Mesendoderm (in vitro differentiated cells): ENCODE data around the gene KLK8.
"Not testable (repeated sequence)": the region's sequence is repeated elsewhere in the genome, so short reads cannot be mapped to it uniquely, and the experiment has no call there.

ENCODE experiments used
- DNase-seq: peaks from one replicate; pipeline ENCODE4 v3.0.0; 2013
- H2AK5ac ChIP-seq: 2 replicates; pipeline ENCODE4 v1.6.1; 2013; ENCODE audit warnings: low read length, inconsistent platforms
- H2BK120ac ChIP-seq: 2 replicates; pipeline ENCODE4 v1.6.1; 2013; ENCODE audit warnings: low read depth, mild to moderate bottlenecking, low read length, moderate library complexity, mixed read lengths
- H2BK15ac ChIP-seq: replicated peaks from 2 replicates; pipeline ENCODE4 v1.6.1; 2013; ENCODE audit warnings: low read depth, mild to moderate bottlenecking, moderate library complexity
- H2BK5ac ChIP-seq: 2 replicates; pipeline ENCODE4 v1.6.1; 2013; ENCODE audit warnings: low read length, inconsistent platforms
- H3K18ac ChIP-seq: 2 replicates; pipeline ENCODE4 v1.6.1; 2013; ENCODE audit warnings: mild to moderate bottlenecking, low read length, mixed read lengths
- H3K23ac ChIP-seq: one replicate; pipeline ENCODE4 v1.6.1; 2013; ENCODE audit warnings: low read length
- H3K27ac ChIP-seq: 2 replicates; pipeline ENCODE4 v1.5.1; 2013; ENCODE audit warnings: low read depth, mild to moderate bottlenecking, inconsistent platforms, low read length, moderate library complexity
- H3K27me3 ChIP-seq: 2 replicates; pipeline ENCODE4 v1.6.1; 2013; ENCODE audit warnings: low read length, control low read depth, mild to moderate bottlenecking, inconsistent platforms; ENCODE audit not compliant: insufficient read depth, poor library complexity
- H3K36me3 ChIP-seq: 2 replicates; pipeline ENCODE4 v1.6.1; 2013; ENCODE audit warnings: low read length, inconsistent platforms; ENCODE audit not compliant: control insufficient read depth, insufficient read depth
- H3K4ac ChIP-seq: one replicate; pipeline ENCODE4 v1.6.1; 2013; ENCODE audit warnings: low read depth, mild to moderate bottlenecking, low read length, moderate library complexity
- H3K4me1 ChIP-seq: 2 replicates; pipeline ENCODE4 v1.6.1; 2013; ENCODE audit warnings: low read depth, low read length, inconsistent platforms; ENCODE audit not compliant: control insufficient read depth
- H3K4me2 ChIP-seq: 2 replicates; pipeline ENCODE4 v1.6.1; 2013; ENCODE audit warnings: low read length
- H3K4me3 ChIP-seq: 2 replicates; pipeline ENCODE4 v1.5.1; 2013; ENCODE audit warnings: mild to moderate bottlenecking, low read length
- H3K56ac ChIP-seq: one replicate; pipeline ENCODE4 v1.6.1; 2013; ENCODE audit warnings: low read length
- H3K79me1 ChIP-seq: 2 replicates; pipeline ENCODE4 v1.6.1; 2013; ENCODE audit warnings: low read length, inconsistent platforms
- H3K79me2 ChIP-seq: 2 replicates; pipeline ENCODE4 v1.6.1; 2013; ENCODE audit warnings: mild to moderate bottlenecking, low read length; ENCODE audit not compliant: control insufficient read depth, insufficient read depth
- H3K9ac ChIP-seq: 2 replicates; pipeline ENCODE4 v1.6.1; 2013; ENCODE audit warnings: low read length, inconsistent platforms
- H4K5ac ChIP-seq: one replicate; pipeline ENCODE4 v1.6.1; 2013; ENCODE audit warnings: low read length
- H4K8ac ChIP-seq: one replicate; pipeline ENCODE4 v1.6.1; 2013; ENCODE audit warnings: low read depth, mild to moderate bottlenecking, control low read depth, low read length, moderate library complexity
- WGBS: extraction: QIAGEN DNeasy Blood & Tissue Kit; methylation state at CpG from one replicate; pipeline ENCODE4 v1.1.7; 2013; ENCODE audit warnings: low lambda C conversion rate, missing lambda C conversion rate; ENCODE audit not compliant: insufficient coverage; ENCODE audit errors: extremely low coverage; 5-methylcytosine and 5-hydroxymethylcytosine counted together

Gene KLK8

GRCh38 chr19:50969810-50970209 is 31.6 kb downstream of the KLK8 start:
- not testable (repeated sequence) for H3K4me2 ChIP-seq, H3K79me2 ChIP-seq, H2AK5ac ChIP-seq, H3K9ac ChIP-seq, H3K56ac ChIP-seq, H3K36me3 ChIP-seq, H2BK120ac ChIP-seq, H3K27ac ChIP-seq, H3K27me3 ChIP-seq, H3K23ac ChIP-seq, H4K5ac ChIP-seq, H3K4me3 ChIP-seq, H3K79me1 ChIP-seq, H2BK15ac ChIP-seq, H2BK5ac ChIP-seq, H3K18ac ChIP-seq, H4K8ac ChIP-seq, H3K4ac ChIP-seq, H3K4me1 ChIP-seq, DNase-seq
- whole genome bisulfite sequencing = no CpG with 5 or more reads among the region's 3 CpGs

- H3K79me1 ChIP-seq = no peaks in the 10 kb centered on the region
- WGBS = no CpG with 5 or more reads among the region's 19 CpGs
- DNase-seq = no peak
- H3K4me2 ChIP-seq = no peak within 1 kb of the TSS
- H3K18ac ChIP-seq = no peak within 1 kb of the TSS
- H3K36me3 ChIP-seq = no peaks in the 10 kb centered on the region
- no peak within 1 kb of the TSS for H3K56ac ChIP-seq
- no peaks in the 10 kb centered on the region for H3K79me2 ChIP-seq
- no peak within 1 kb of the TSS for H2BK5ac ChIP-seq
- no peak within 1 kb of the TSS for H3K9ac ChIP-seq
- no peak within 1 kb of the TSS for H3K4ac ChIP-seq
- no peaks in the 10 kb centered on the region for H3K27me3 ChIP-seq
- no peak within 1 kb of the TSS for H2AK5ac ChIP-seq
- H4K8ac ChIP-seq = no peak within 1 kb of the TSS
- H4K5ac ChIP-seq = no peak within 1 kb of the TSS
- H3K4me3 ChIP-seq = no peak within 1 kb of the TSS
- no peak within 1 kb of the TSS for H2BK120ac ChIP-seq
- H3K27ac ChIP-seq = no peak within 1 kb of the TSS
- H3K4me1 ChIP-seq = peaks cover 2% of the 10 kb centered on the region
- no peak within 1 kb of the TSS for H2BK15ac ChIP-seq
- no peak within 1 kb of the TSS for H3K23ac ChIP-seq
These were observed 32.0 kb downstream of the KLK8 start, which contains the start of gene KLK6 for GRCh38 chr19:50969413-50969760. TSS of gene KLK6 (minus strand) at chr19:50969591. CDS start at chr19:50968104, 1,487 bp downstream.

- Histone ChIP-seq H3K27me3 (no peaks in the 10 kb centered on the region), H3K18ac (no peak overlapping the region), H2BK120ac (no peak overlapping the region), H3K9ac (no peak overlapping the region), H3K4ac (no peak overlapping the region), H3K4me2 (no peak overlapping the region), H3K4me1 (peaks cover 2% of the 10 kb centered on the region), H3K56ac (no peak overlapping the region), H3K27ac (no peak overlapping the region), H3K79me2 (no peaks in the 10 kb centered on the region), H3K4me3 (no peak overlapping the region), H4K8ac (no peak overlapping the region), H3K23ac (no peak overlapping the region), H2BK5ac (no peak overlapping the region), H3K79me1 (no peaks in the 10 kb centered on the region), H2BK15ac (no peak overlapping the region), H3K36me3 (no peaks in the 10 kb centered on the region), H2AK5ac (no peak overlapping the region), H4K5ac (no peak overlapping the region)
- no peak for DNase-seq
- no CpG with 5 or more reads among the region's 7 CpGs for WGBS
These were observed 32.5 kb downstream of the KLK8 start for GRCh38 chr19:50968716-50969412.

- Histone ChIP-seq H3K79me1 (no peaks in the 10 kb centered on the region), H3K4me1 (peaks cover 2% of the 10 kb centered on the region)
These were observed 33.3 kb downstream of the KLK8 start for GRCh38 chr19:50967929-50968715.

GRCh38 chr19:50964266-50964665 is 37.1 kb downstream of the KLK8 start:
- no peak overlapping the region for H3K9ac ChIP-seq
- no peak overlapping the region for H3K4ac ChIP-seq
- no peaks in the 10 kb centered on the region for H3K79me2 ChIP-seq
- no peak overlapping the region for H3K18ac ChIP-seq
- no peak overlapping the region for H2BK5ac ChIP-seq
- H3K23ac ChIP-seq = no peak overlapping the region
- no peak overlapping the region for H2BK15ac ChIP-seq
- H3K4me2 ChIP-seq = no peak overlapping the region
- H3K56ac ChIP-seq = no peak overlapping the region
- no CpG with 5 or more reads among the region's 3 CpGs for WGBS
- H3K36me3 ChIP-seq = no peaks in the 10 kb centered on the region
- no peak for DNase-seq
- H3K27ac ChIP-seq = no peak overlapping the region
- H3K79me1 ChIP-seq = no peaks in the 10 kb centered on the region
- no peak overlapping the region for H3K4me3 ChIP-seq
- H3K27me3 ChIP-seq = no peaks in the 10 kb centered on the region
- no peak overlapping the region for H4K5ac ChIP-seq
- no peak overlapping the region for H4K8ac ChIP-seq
- peaks cover 2% of the 10 kb centered on the region for H3K4me1 ChIP-seq
- H2AK5ac ChIP-seq = no peak overlapping the region
- H2BK120ac ChIP-seq = no peak overlapping the region

More at GRCh38 chr19:50967929-50968715, 33.3 kb downstream of the KLK8 start:
- H4K8ac ChIP-seq = no peak overlapping the region
- no peak overlapping the region for H3K18ac ChIP-seq
- WGBS = 100% methylated on average over 1 of the region's 20 CpGs
- no peak overlapping the region for H3K4me3 ChIP-seq
- no peak for DNase-seq
- no peak overlapping the region for H2AK5ac ChIP-seq
- H3K36me3 ChIP-seq = no peaks in the 10 kb centered on the region
- H2BK15ac ChIP-seq = no peak overlapping the region
- H2BK5ac ChIP-seq = no peak overlapping the region
- H3K79me2 ChIP-seq = no peaks in the 10 kb centered on the region
- H2BK120ac ChIP-seq = no peak overlapping the region
- no peak overlapping the region for H3K9ac ChIP-seq
- H3K4me2 ChIP-seq = no peak overlapping the region
- no peak overlapping the region for H3K56ac ChIP-seq
- H3K4ac ChIP-seq = no peak overlapping the region
- no peaks in the 10 kb centered on the region for H3K27me3 ChIP-seq
- no peak overlapping the region for H3K23ac ChIP-seq
- no peak overlapping the region for H3K27ac ChIP-seq
- H4K5ac ChIP-seq = no peak overlapping the region
